ENCODE results near the gene FBLN5. TPM values are rescaled to one million over a fixed set of nuclear protein-coding genes. Genes with fewer than 3 reads are reported as not detected.

Gene FBLN5
- total and polyA plus RNA-seq, 4 experiments from 2014 or later: 7.9 to 23.7 (median 15.8) TPM

DNA sequence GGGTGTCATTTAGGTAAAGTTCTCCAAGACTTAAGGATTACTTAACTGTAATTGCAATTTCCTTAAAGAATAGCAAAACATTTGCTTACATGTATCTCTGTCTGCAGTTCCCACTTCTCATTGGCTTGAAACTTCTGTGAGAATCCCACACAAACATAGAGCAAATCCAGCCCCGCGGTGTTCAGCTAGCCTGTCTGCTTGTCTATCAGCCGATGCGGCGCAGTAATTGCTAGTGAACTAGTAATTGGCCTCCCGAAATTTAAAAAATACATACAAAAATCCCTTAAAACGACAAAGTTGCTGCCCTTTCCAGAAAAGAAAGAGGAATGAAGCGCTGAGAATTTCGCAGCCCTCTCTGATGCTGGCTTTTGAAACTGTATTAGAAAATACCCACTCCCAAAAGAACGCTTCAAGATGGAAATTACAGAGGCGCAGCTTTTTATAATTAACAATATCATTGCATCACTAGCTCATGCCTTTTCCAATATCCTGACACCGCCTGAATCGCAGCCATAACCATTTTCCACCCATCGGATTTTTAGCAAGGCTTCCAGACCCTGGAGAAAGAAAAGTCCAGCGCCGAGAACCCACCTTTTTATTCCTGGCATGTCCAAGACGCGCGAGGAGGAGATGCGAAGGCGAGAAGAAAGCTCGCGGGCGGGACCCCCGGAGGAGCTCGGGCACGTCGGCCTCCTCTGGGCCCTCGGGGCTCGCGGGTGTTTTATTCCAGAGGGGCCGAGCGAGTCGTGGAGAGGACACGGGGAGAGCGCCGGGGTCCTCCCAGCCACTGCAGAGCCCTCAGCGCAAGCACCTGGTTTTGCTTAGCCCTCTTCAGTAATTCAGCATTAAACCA, 646 bp downstream of the FBLN5 start:
- H3K27me3 Mint-ChIP-seq: peaks cover 15 to 18% of the 10 kb centered on the region in 2 donors
- H3K27ac Mint-ChIP-seq: peak overlapping the region in 1 of 7 donors; percentile 60
- H3K27ac ChIP-seq (ENCODE audit: low read depth, low read length): no peak overlapping the region
- peak overlapping the region; percentile 82 to 96 (median 89) for H3K4me3 Mint-ChIP-seq
- CTCF ChIA-PET (ENCODE audit: partially characterized antibody): interaction anchor here (1.2 to 1.4 kb wide), 2 partner anchors 35 to 50 kb away, joined by 4 read pairs; no protein-coding TSS in a partner anchor
- DNase-seq: peak in 1 of 5 donors; percentile 4
- H3K4me1 ChIP-seq (ENCODE audit: insufficient read depth, low read length): peaks cover 9% of the 10 kb centered on the region
- peaks cover 2 to 16% (median 13%) of the 10 kb centered on the region in 4 donors for H3K4me1 Mint-ChIP-seq
- H3K27me3 ChIP-seq (ENCODE audit: insufficient read depth, low read length): peaks cover 10% of the 10 kb centered on the region
- no peaks in the 10 kb centered on the region for H3K9me3 Mint-ChIP-seq
- peak overlapping the region in 1 of 2 donors; percentile 17 for H3K4me3 ChIP-seq (ENCODE audit: low read length in 2 of 2)
- no peaks in the 10 kb centered on the region for H3K36me3 Mint-ChIP-seq
- intact Hi-C loops (cut with micrococcal nuclease): no loop called here
- no peaks in the 10 kb centered on the region for H3K9me3 ChIP-seq (ENCODE audit: control insufficient read depth in 1 of 2, low read length in 2 of 2)
- H3K36me3 ChIP-seq (ENCODE audit: insufficient read depth, low read length): no peaks in the 10 kb centered on the region
- POLR2A ChIA-PET (ENCODE audit: partially characterized antibody): interaction anchor here (1.0 kb wide), 1 partner anchor 151 kb away, joined by 3 read pairs; no protein-coding TSS in a partner anchor

GRCh38 chr14:91945751-91946621, 1.5 kb downstream of the FBLN5 start:
- POLR2A ChIA-PET (ENCODE audit: partially characterized antibody): interaction anchor here (1.0 kb wide), 1 partner anchor 150 kb away, joined by 3 read pairs; no protein-coding TSS in a partner anchor
- intact Hi-C loops (cut with micrococcal nuclease): no loop called here
- H3K4me3 Mint-ChIP-seq: peak overlapping the region in 3 of 8 donors; percentile 24 to 90 (median 88)
- H3K4me1 Mint-ChIP-seq: peaks cover 2 to 16% (median 13%) of the 10 kb centered on the region in 4 donors
- H3K9me3 Mint-ChIP-seq: no peaks in the 10 kb centered on the region
- no peak overlapping the region for H3K4me3 ChIP-seq (ENCODE audit: low read length in 2 of 2)
- H3K36me3 Mint-ChIP-seq: no peaks in the 10 kb centered on the region
- no peak overlapping the region for H3K27ac ChIP-seq (ENCODE audit: low read depth, low read length)
- DNase-seq: no peak
- CTCF ChIA-PET (ENCODE audit: partially characterized antibody): interaction anchor here (1.2 to 1.4 kb wide), 2 partner anchors 34 to 51 kb away, joined by 4 read pairs; no protein-coding TSS in a partner anchor
- peaks cover 10% of the 10 kb centered on the region for H3K27me3 ChIP-seq (ENCODE audit: insufficient read depth, low read length)
- H3K4me1 ChIP-seq (ENCODE audit: insufficient read depth, low read length): peaks cover 9% of the 10 kb centered on the region
- H3K27me3 Mint-ChIP-seq: peaks cover 15 to 18% of the 10 kb centered on the region in 2 donors
- H3K27ac Mint-ChIP-seq: no peak overlapping the region
- no peaks in the 10 kb centered on the region for H3K36me3 ChIP-seq (ENCODE audit: insufficient read depth, low read length)
- no peaks in the 10 kb centered on the region for H3K9me3 ChIP-seq (ENCODE audit: control insufficient read depth in 1 of 2, low read length in 2 of 2)

DNA sequence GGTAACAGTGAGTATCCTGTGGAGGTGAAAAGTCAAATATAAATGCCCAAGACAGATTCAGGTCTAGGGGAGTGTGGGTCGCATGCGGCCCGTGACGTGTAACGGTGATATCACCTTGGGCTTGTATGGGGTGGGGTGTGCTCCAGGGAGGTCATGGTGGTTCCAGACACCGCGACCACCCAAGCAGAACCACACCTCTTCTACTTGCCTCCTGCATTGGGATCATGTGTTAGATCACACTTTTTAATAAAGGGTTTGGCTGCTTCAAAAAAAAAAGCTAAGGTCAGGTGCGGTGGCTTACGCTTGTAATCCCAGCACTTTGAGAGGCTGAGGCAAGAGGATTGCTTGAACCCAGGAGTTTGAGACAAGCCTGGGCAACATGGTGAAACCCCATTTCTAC, 4.5 kb downstream of the FBLN5 start:
- Histone ChIP-seq H3K4me3 (ENCODE audit: low read length in 2 of 2) (no peak overlapping the region), H3K36me3 (ENCODE audit: insufficient read depth, low read length) (no peaks in the 10 kb centered on the region), H3K4me1 (ENCODE audit: insufficient read depth, low read length) (peaks cover 9% of the 10 kb centered on the region), H3K27me3 (ENCODE audit: insufficient read depth, low read length) (peaks cover 10% of the 10 kb centered on the region), H3K27ac (ENCODE audit: low read depth, low read length) (no peak overlapping the region), H3K9me3 (ENCODE audit: control insufficient read depth in 1 of 2, low read length in 2 of 2) (no peaks in the 10 kb centered on the region)
- no peak overlapping the region for H3K27ac Mint-ChIP-seq
- CTCF ChIA-PET (ENCODE audit: partially characterized antibody): no interaction called here
- H3K9me3 Mint-ChIP-seq: no peaks in the 10 kb centered on the region
- H3K4me3 Mint-ChIP-seq: no peak overlapping the region
- intact Hi-C loops (cut with micrococcal nuclease): no loop called here
- peaks cover 15 to 23% of the 10 kb centered on the region in 2 donors for H3K27me3 Mint-ChIP-seq
- H3K36me3 Mint-ChIP-seq: no peaks in the 10 kb centered on the region
- POLR2A ChIA-PET (ENCODE audit: partially characterized antibody): no interaction called here
- no peak for DNase-seq
- peaks cover 3 to 11% (median 7%) of the 10 kb centered on the region in 4 donors for H3K4me1 Mint-ChIP-seq

GRCh38 chr14:91942128-91942527, 5.4 kb downstream of the FBLN5 start:
- Histone ChIP-seq H3K36me3 (ENCODE audit: insufficient read depth, low read length) (no peaks in the 10 kb centered on the region), H3K27ac (ENCODE audit: low read depth, low read length) (no peak overlapping the region), H3K4me3 (ENCODE audit: low read length in 2 of 2) (no peak overlapping the region), H3K27me3 (ENCODE audit: insufficient read depth, low read length) (peaks cover 10% of the 10 kb centered on the region), H3K4me1 (ENCODE audit: insufficient read depth, low read length) (peaks cover 7% of the 10 kb centered on the region), H3K9me3 (ENCODE audit: control insufficient read depth in 1 of 2, low read length in 2 of 2) (no peaks in the 10 kb centered on the region)
- peaks cover 3 to 9% (median 6%) of the 10 kb centered on the region in 4 donors for H3K4me1 Mint-ChIP-seq
- H3K27me3 Mint-ChIP-seq: peaks cover 15 to 23% of the 10 kb centered on the region in 2 donors
- no peak overlapping the region for H3K4me3 Mint-ChIP-seq
- no peaks in the 10 kb centered on the region for H3K36me3 Mint-ChIP-seq
- ChIA-PET CTCF (ENCODE audit: partially characterized antibody) (interaction anchor here (1.0 kb wide), 1 partner anchor 28 kb away, joined by 3 read pairs; no protein-coding TSS in a partner anchor), POLR2A (ENCODE audit: partially characterized antibody) (no interaction called here)
- intact Hi-C loops (cut with micrococcal nuclease): no loop called here
- no peak for DNase-seq
- peaks cover 0 to under 1% (median 0%) of the 10 kb centered on the region in 8 donors for H3K9me3 Mint-ChIP-seq
- H3K27ac Mint-ChIP-seq: no peak overlapping the region

DNA sequence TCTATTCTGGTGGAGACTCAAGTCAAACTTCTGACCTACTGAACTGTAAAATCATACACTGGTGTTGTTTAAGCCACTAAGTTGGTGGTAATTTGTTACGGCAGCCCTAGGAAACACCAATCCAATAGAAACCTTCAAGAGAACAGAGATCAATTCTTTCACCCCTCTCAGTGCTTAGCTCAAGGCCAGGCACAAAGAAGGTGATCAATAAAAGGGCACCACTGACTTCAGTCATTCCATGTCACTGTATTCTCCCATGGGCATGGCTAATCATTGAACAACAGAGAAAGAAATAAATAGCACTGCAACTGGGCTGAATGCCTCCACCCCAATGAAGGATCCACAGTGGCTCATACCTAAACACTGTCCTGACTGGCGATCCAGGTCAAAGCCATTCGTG, 7.3 kb downstream of the FBLN5 start:
- Mint-ChIP-seq H3K4me3 (no peak overlapping the region), H3K9me3 (peaks cover 0 to 4% (median 0%) of the 10 kb centered on the region in 8 donors), H3K4me1 (peaks cover 0 to 1% (median 0%) of the 10 kb centered on the region in 4 donors), H3K27ac (no peak overlapping the region), H3K27me3 (peaks cover 7 to 16% of the 10 kb centered on the region in 2 donors), H3K36me3 (no peaks in the 10 kb centered on the region)
- Histone ChIP-seq H3K27me3 (ENCODE audit: insufficient read depth, low read length) (no peaks in the 10 kb centered on the region), H3K27ac (ENCODE audit: low read depth, low read length) (no peak overlapping the region), H3K4me1 (ENCODE audit: insufficient read depth, low read length) (no peaks in the 10 kb centered on the region), H3K9me3 (ENCODE audit: control insufficient read depth in 1 of 2, low read length in 2 of 2) (no peaks in the 10 kb centered on the region), H3K4me3 (ENCODE audit: low read length in 2 of 2) (no peak overlapping the region), H3K36me3 (ENCODE audit: insufficient read depth, low read length) (no peaks in the 10 kb centered on the region)
- POLR2A ChIA-PET (ENCODE audit: partially characterized antibody): no interaction called here
- intact Hi-C loops (cut with micrococcal nuclease): no loop called here
- CTCF ChIA-PET (ENCODE audit: partially characterized antibody): no interaction called here
- DNase-seq: no peak

DNA sequence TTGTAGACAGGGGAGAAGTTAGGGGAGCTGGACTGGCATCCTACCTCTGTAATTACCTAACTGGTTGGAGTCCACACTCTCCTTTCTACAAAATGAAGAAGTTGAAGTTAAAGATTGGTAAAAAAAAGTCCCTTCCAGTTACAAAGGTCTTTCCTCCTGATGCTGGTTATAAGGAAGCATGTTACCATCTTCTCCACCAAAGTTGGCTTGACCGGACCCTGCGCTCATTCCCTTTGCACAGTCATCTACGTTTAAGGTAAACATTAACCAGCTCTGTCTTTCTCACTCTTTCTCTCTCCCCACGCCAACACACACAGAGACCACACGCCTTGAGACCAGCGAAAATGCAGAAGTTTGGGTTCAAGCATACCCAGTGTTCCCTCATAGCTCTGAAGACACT, 11.9 kb downstream of the FBLN5 start:
- no peak for DNase-seq
- intact Hi-C loops (cut with micrococcal nuclease): no loop called here
- H3K36me3 Mint-ChIP-seq: no peaks in the 10 kb centered on the region

More for the DNA sequence above, 11.9 kb downstream of the FBLN5 start:
- Mint-ChIP-seq H3K27me3 (peaks cover 2 to 5% of the 10 kb centered on the region in 2 donors), H3K27ac (no peak overlapping the region), H3K4me3 (no peak overlapping the region), H3K9me3 (peaks cover 0 to 4% (median 0%) of the 10 kb centered on the region in 8 donors), H3K4me1 (peaks cover 0 to 1% (median 0%) of the 10 kb centered on the region in 4 donors)
- POLR2A ChIA-PET (ENCODE audit: partially characterized antibody): no interaction called here
- Histone ChIP-seq H3K36me3 (ENCODE audit: insufficient read depth, low read length) (no peaks in the 10 kb centered on the region), H3K27me3 (ENCODE audit: insufficient read depth, low read length) (no peaks in the 10 kb centered on the region), H3K4me3 (ENCODE audit: low read length in 2 of 2) (no peak overlapping the region), H3K9me3 (ENCODE audit: control insufficient read depth in 1 of 2, low read length in 2 of 2) (no peaks in the 10 kb centered on the region), H3K27ac (ENCODE audit: low read depth, low read length) (no peak overlapping the region), H3K4me1 (ENCODE audit: insufficient read depth, low read length) (no peaks in the 10 kb centered on the region)
- CTCF ChIA-PET (ENCODE audit: partially characterized antibody): no interaction called here
